Aortic smooth muscle cell (primary cell): ENCODE data around the gene JUNB. TPM values are rescaled to one million over a fixed set of nuclear protein-coding genes. Genes with fewer than 3 reads are reported as not detected.

Experiments used
- total RNA-seq: library from RNA; depleted of rRNA; stranded (reverse); fragments of >200 nt; gene quantifications from 2 replicates; pipeline ENCODE4 v1.2.3, GENCODE V29; 2014

JUNB gene
- 76.1 and 137 TPM in 2 replicates for total RNA-seq

DNA sequence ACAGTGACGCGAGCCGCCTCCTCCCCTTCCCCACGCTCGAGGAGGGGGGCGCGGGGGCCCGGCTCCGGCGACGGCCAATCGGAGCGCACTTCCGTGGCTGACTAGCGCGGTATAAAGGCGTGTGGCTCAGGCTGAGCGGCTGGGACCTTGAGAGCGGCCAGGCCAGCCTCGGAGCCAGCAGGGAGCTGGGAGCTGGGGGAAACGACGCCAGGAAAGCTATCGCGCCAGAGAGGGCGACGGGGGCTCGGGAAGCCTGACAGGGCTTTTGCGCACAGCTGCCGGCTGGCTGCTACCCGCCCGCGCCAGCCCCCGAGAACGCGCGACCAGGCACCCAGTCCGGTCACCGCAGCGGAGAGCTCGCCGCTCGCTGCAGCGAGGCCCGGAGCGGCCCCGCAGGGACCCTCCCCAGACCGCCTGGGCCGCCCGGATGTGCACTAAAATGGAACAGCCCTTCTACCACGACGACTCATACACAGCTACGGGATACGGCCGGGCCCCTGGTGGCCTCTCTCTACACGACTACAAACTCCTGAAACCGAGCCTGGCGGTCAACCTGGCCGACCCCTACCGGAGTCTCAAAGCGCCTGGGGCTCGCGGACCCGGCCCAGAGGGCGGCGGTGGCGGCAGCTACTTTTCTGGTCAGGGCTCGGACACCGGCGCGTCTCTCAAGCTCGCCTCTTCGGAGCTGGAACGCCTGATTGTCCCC, at the start of gene JUNB:
TSS of gene JUNB (plus strand) at position 142 of the 706 bp plus-strand sequence. CDS start at position 428, 286 bp downstream.

GRCh38 chr19:12751635-12752034, 39.7 kb upstream of the JUNB start, which contains the start of gene BEST2:
TSS of gene BEST2 (plus strand) at chr19:12751791. CDS start at chr19:12752593, 802 bp downstream.

GRCh38 chr19:12774588-12775555, 16.4 kb upstream of the JUNB start, which contains the start of gene HOOK2:
TSS of gene HOOK2 (minus strand) at chr19:12775552. CDS start at chr19:12775449, 103 bp downstream.

GRCh38 chr19:12801466-12802266, 10.4 kb downstream of the JUNB start, which contains the start of the genes PRDX2 and THSD8:
TSS of gene PRDX2 (minus strand) at chr19:12801800. CDS start at chr19:12801261, 539 bp downstream.
TSS of gene THSD8 (plus strand) at chr19:12802069. CDS start at chr19:12802072, 3 bp downstream.

DNA sequence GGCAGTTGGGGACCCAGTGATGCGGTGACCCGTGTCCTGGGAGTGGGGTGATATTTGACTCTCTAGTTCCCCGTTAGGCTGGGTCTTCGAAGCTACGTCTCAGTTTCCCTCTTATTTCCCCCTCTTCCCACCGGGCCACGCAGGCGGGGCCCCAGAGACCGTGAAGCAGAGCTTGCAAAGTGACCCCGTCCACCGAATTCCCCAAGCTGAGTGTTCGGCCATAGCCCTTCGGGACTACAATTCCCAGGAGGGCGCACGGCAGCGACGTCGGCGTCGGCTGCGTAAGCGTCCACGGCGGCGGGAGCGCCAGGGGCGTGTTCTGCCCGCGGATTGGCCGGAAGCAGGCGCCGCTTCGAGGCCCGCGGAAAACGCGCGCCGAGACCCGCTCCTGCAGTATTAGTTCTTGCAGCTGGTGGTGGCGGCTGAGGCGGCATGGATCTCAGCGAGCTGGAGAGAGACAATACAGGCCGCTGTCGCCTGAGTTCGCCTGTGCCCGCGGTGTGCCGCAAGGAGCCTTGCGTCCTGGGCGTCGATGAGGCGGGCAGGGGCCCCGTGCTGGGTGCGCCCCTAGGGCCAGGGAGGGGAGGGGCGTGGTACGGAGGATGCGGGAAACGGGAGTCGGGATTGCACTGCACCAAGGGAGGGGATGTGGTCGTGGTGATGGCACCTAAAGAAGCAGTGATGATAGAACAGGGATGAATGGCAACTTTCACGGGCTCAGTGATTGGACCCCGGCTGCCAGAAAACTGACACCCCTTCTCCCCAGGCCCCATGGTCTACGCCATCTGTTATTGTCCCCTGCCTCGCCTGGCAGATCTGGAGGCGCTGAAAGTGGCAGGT, 15.2 kb downstream of the JUNB start, which contains the start of gene RNASEH2A:
TSS of gene RNASEH2A (plus strand) at position 343 of the 840 bp plus-strand sequence. CDS start at position 433, 90 bp downstream.

DNA sequence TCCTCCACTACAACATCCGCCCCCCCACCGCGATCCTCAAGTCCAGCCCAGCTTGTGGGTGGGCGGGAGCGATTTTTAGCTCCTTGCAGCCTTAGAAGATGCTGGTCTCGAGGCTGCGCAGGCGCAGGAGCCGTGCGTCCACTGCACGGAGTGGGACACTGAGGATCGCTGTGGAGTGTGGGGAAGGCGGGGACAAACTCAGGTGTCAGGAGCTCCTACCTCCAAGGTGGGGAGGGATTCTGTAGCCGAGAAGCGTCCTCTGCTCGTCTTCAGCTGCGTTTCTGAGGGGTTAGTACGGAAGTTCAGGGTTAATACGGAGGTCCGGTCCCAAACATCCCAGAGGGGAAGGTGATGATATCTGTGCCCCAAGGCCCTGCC, 43.3 kb downstream of the JUNB start, which contains the start of gene RTBDN:
TSS of gene RTBDN (minus strand) at position 14 of the 378 bp plus-strand sequence. CDS start 4,600 bp downstream, outside the sequence.

DNA sequence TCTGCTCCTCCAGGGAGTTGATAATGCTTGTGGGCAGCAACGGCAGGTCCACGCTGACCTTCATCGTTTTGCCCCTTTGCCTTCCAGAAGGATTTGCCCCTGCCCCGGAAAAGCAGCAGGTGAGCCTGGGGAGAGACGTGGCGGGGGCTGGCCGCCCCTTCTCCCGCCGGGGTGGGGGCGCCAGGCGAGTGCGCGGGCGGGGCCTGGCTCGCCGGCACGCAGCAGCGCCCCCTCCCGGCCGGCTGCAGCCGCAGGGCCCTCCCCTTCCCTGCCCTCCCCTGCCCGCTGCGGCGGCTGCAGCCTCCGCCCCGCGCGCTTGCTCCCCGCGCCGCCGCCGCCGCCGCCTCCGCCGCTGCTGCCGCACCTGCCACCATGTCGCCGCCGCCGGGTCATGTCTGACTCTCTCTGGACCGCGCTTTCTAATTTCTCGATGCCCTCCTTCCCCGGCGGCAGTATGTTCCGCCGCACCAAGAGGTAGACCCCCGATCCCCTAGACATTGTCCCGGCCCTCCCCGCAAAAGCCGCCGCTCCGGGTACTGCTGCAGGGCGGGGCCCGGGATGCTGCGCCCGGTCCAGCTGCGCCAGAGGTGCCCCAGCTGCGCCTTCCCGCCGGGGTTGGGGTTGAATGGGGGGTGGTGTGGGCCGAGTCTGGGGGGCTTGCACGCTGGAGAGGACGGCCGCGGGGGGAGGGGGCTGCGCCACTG, 47.0 kb downstream of the JUNB start, which contains the start of gene MAST1:
TSS of gene MAST1 (plus strand) at position 334 of the 704 bp plus-strand sequence. CDS start at position 392, 58 bp downstream.

Other genes starting within 250 kb of the JUNB start
- 7.9 and 9.3 TPM in 2 replicates for gene ZNF564, start 240.0 kb upstream of the JUNB start, total RNA-seq
- gene ZNF490, start 180.7 kb upstream of the JUNB start, total RNA-seq: 5.3 and 7.5 TPM in 2 replicates
- gene ZNF791, start 180.6 kb upstream of the JUNB start, total RNA-seq: 14.7 and 17.7 TPM in 2 replicates
- gene MAN2B1, start 124.7 kb upstream of the JUNB start, total RNA-seq: 26.0 and 31.8 TPM in 2 replicates
- gene WDR83, start 124.7 kb upstream of the JUNB start, total RNA-seq: 8.5 and 11.5 TPM in 2 replicates
- gene DHPS, start 109.6 kb upstream of the JUNB start, total RNA-seq: 47.2 and 63.5 TPM in 2 replicates
- not detected in 2 replicates for gene GNG14, start 103.5 kb upstream of the JUNB start, total RNA-seq
- 3.6 and 3.8 TPM in 2 replicates for gene FBXW9, start 94.9 kb upstream of the JUNB start, total RNA-seq
- 27.7 and 34.1 TPM in 2 replicates for gene TNPO2, start 67.6 kb upstream of the JUNB start, total RNA-seq
- 135 and 166 TPM in 2 replicates for gene TRIR, start 56.8 kb upstream of the JUNB start, total RNA-seq
- 100 and 112 TPM in 2 replicates for gene GET3, start 54.0 kb upstream of the JUNB start, total RNA-seq
- not detected in 2 replicates for gene BEST2, start 39.7 kb upstream of the JUNB start, total RNA-seq
- 16.9 and 18.3 TPM in 2 replicates for gene HOOK2, start 15.9 kb upstream of the JUNB start, total RNA-seq
- gene PRDX2, start 10.3 kb downstream of the JUNB start, total RNA-seq: 181 and 208 TPM in 2 replicates
- not detected in 2 replicates for gene THSD8, start 10.6 kb downstream of the JUNB start, total RNA-seq
- 20.1 and 27.3 TPM in 2 replicates for gene RNASEH2A, start 15.1 kb downstream of the JUNB start, total RNA-seq
- not detected in 2 replicates for gene RTBDN, start 43.1 kb downstream of the JUNB start, total RNA-seq
- 0.13 and 0.19 TPM in 2 replicates for gene MAST1, start 47.0 kb downstream of the JUNB start, total RNA-seq
- gene DNASE2, start 90.0 kb downstream of the JUNB start, total RNA-seq: 31.8 and 34.1 TPM in 2 replicates
- gene KLF1, start 95.7 kb downstream of the JUNB start, total RNA-seq: not detected in 2 replicates
- gene GCDH, start 99.7 kb downstream of the JUNB start, total RNA-seq: 12.7 and 16.5 TPM in 2 replicates
- gene SYCE2, start 127.8 kb downstream of the JUNB start, total RNA-seq: 0.19 and 0.26 TPM in 2 replicates
- gene FARSA, start 142.2 kb downstream of the JUNB start, total RNA-seq: 43.6 and 58.0 TPM in 2 replicates
- gene CALR, start 147.1 kb downstream of the JUNB start, total RNA-seq: 2,036 and 2,214 TPM in 2 replicates
- 68.6 and 83.4 TPM in 2 replicates for gene RAD23A, start 154.4 kb downstream of the JUNB start, total RNA-seq
- gene GADD45GIP1, start 165.7 kb downstream of the JUNB start, total RNA-seq: 31.5 and 46.9 TPM in 2 replicates
- gene DAND5, start 178.1 kb downstream of the JUNB start, total RNA-seq: 0.12 and 0.13 TPM in 2 replicates
- gene NFIX, start 204.0 kb downstream of the JUNB start, total RNA-seq: 85.9 and 137 TPM in 2 replicates